IMR-90 (cell line): Measurements from ENCODE around the gene AKT2. TPM values are rescaled to one million over a fixed set of nuclear protein-coding genes. Genes with fewer than 3 reads are reported as not detected.

Experiments used
- ATAC-seq: fragments of 200-7000 bp; cut with Tn5 transposase; 2 replicates; pipeline ENCODE4 v1.9.1; 2020; ENCODE audit warnings: low read depth, mild to moderate bottlenecking, moderate library complexity
- BruUV-seq: library from RNA; stranded (reverse); fragments of 400-500 nt; replicated peaks from 2 replicates; lab custom pipeline; 2021; lab: Mats Ljungman, UMichigan
- CTCF ChIA-PET: fragments of 300-600 bp; formaldehyde crosslinking; extraction: SDS; loops from one replicate; lab custom pipeline; 2021; ENCODE audit warnings: antibody characterized with exemption; lab: Yijun Ruan, JAX
- POLR2A ChIA-PET: fragments of 300-600 bp; sonication (Branson Sonifier 250); formaldehyde crosslinking; loops from one replicate; lab custom pipeline; 2022; ENCODE audit warnings: antibody characterized with exemption; ENCODE audit not compliant: unreplicated experiment; lab: Charles Lee
- DNase-seq: peaks from one replicate; pipeline ENCODE4 v3.0.0; 2013
- H2AFZ ChIP-seq: replicated peaks from 2 replicates; pipeline ENCODE3; 2013; ENCODE audit warnings: low read length, mild to moderate bottlenecking; ENCODE audit not compliant: poor library complexity
- H2AK5ac ChIP-seq: 2 replicates; pipeline ENCODE4 v1.6.1; 2013; ENCODE audit warnings: low read depth, low read length, inconsistent platforms
- H2AK9ac ChIP-seq: replicated peaks from 2 replicates; pipeline ENCODE3; 2013; ENCODE audit warnings: mild to moderate bottlenecking, low read depth, low read length, moderate library complexity; ENCODE audit not compliant: poor library complexity
- H2BK120ac ChIP-seq: 2 replicates; pipeline ENCODE4 v1.6.1; 2013; ENCODE audit warnings: low read depth, low read length, inconsistent platforms
- H2BK15ac ChIP-seq: 3 replicates; pipeline ENCODE4 v1.6.1; 2013; ENCODE audit warnings: low read depth, low read length, inconsistent platforms
- H2BK20ac ChIP-seq: 2 replicates; pipeline ENCODE4 v1.6.1; 2013; ENCODE audit warnings: low read depth, mild to moderate bottlenecking, inconsistent platforms, low read length, moderate library complexity
- H2BK5ac ChIP-seq: 2 replicates; pipeline ENCODE4 v1.6.1; 2013; ENCODE audit warnings: mild to moderate bottlenecking, low read depth, low read length, inconsistent platforms; ENCODE audit not compliant: poor library complexity, severe bottlenecking
- H3K14ac ChIP-seq: replicated peaks from 2 replicates; pipeline ENCODE4 v1.6.1; 2013; ENCODE audit warnings: low read depth, low read length, inconsistent platforms
- H3K18ac ChIP-seq: 2 replicates; pipeline ENCODE4 v1.6.1; 2013; ENCODE audit warnings: low read depth, low read length, control low read depth
- H3K23ac ChIP-seq: 2 replicates; pipeline ENCODE4 v1.6.1; 2013; ENCODE audit warnings: low read depth, low read length, inconsistent platforms
- H3K27ac ChIP-seq: 2 replicates; pipeline ENCODE4 v1.5.1; 2013; ENCODE audit warnings: mild to moderate bottlenecking, control low read depth, low read length; ENCODE audit not compliant: insufficient read depth
- H3K27me3 ChIP-seq: 2 replicates; pipeline ENCODE4 v1.6.1; 2013; ENCODE audit warnings: low read length; ENCODE audit not compliant: control insufficient read depth, insufficient read depth
- H3K36me3 ChIP-seq: 2 replicates; pipeline ENCODE4 v1.6.1; 2013; ENCODE audit warnings: low read length, mixed read lengths; ENCODE audit not compliant: control insufficient read depth, insufficient read depth
- H3K4ac ChIP-seq: 2 replicates; pipeline ENCODE4 v1.6.1; 2013; ENCODE audit warnings: low read depth, low read length, inconsistent platforms
- H3K4me1 ChIP-seq: 2 replicates; pipeline ENCODE4 v1.6.1; 2013; ENCODE audit warnings: low read length, mixed read lengths; ENCODE audit not compliant: control insufficient read depth, insufficient read depth
- H3K4me2 ChIP-seq: 2 replicates; pipeline ENCODE4 v1.6.1; 2013; ENCODE audit warnings: low read depth, mild to moderate bottlenecking, control low read depth, low read length, moderate library complexity
- H3K4me3 ChIP-seq: 2 replicates; pipeline ENCODE4 v1.5.1; 2013; ENCODE audit warnings: low read depth, mild to moderate bottlenecking, control low read depth, low read length, moderate library complexity; ENCODE audit not compliant: insufficient read depth
- H3K56ac ChIP-seq: 2 replicates; pipeline ENCODE4 v1.6.1; 2013; ENCODE audit warnings: low read length, inconsistent platforms; ENCODE audit not compliant: insufficient read depth; ENCODE audit errors: extremely low read depth
- H3K79me1 ChIP-seq, 2 experiments: 2 replicates each; pipeline ENCODE4 v1.6.1; 2013; ENCODE audit warnings: low read length in 2 of 2, inconsistent platforms in 1 of 2, low read depth in 1 of 2
- H3K9ac ChIP-seq: 2 replicates; pipeline ENCODE4 v1.6.1; 2013; ENCODE audit warnings: low read depth, low read length, control low read depth
- H3K9me1 ChIP-seq: 2 replicates; pipeline ENCODE4 v1.6.1; 2013; ENCODE audit warnings: low read length, inconsistent platforms; ENCODE audit not compliant: insufficient read depth
- H3K9me3 ChIP-seq: 2 replicates; pipeline ENCODE4 v1.6.1; 2013; ENCODE audit warnings: low read length; ENCODE audit not compliant: control insufficient read depth, insufficient read depth
- H4K20me1 ChIP-seq: 2 replicates; pipeline ENCODE4 v1.6.1; 2013; ENCODE audit warnings: low read length, inconsistent platforms; ENCODE audit not compliant: insufficient read depth
- H4K5ac ChIP-seq: 2 replicates; pipeline ENCODE4 v1.6.1; 2013; ENCODE audit warnings: mild to moderate bottlenecking, low read depth, low read length, control low read depth
- H4K8ac ChIP-seq, 2 experiments: 2 replicates each; pipeline ENCODE4 v1.6.1; 2013; ENCODE audit warnings: low read depth in 2 of 2, low read length in 2 of 2, control low read depth in 1 of 2, inconsistent platforms in 1 of 2
- H4K91ac ChIP-seq: 2 replicates; pipeline ENCODE4 v1.6.1; 2013; ENCODE audit warnings: low read depth, low read length, inconsistent platforms; ENCODE audit not compliant: insufficient read depth
- CHD1 ChIP-seq: IDR thresholded peaks from 2 replicates; pipeline ENCODE4 v1.6.1; 2012; ENCODE audit warnings: low read depth, low read length, improper control_type of control experiment
- RAD21 ChIP-seq: IDR thresholded peaks from 2 replicates; pipeline ENCODE4 v1.6.1; 2012; ENCODE audit warnings: low read length, improper control_type of control experiment
- USF2 ChIP-seq: fragments of 150-350 bp; IDR thresholded peaks from 2 replicates; pipeline ENCODE4 v1.6.1; 2017; ENCODE audit warnings: mild to moderate bottlenecking, antibody characterized with exemption, low read length, low read depth
- WGBS, 2 experiments: methylation state at CpG; one replicate each; pipeline versions ENCODE4 v1.1.5 to v1.1.7; 2013; ENCODE audit warnings: missing lambda C conversion rate in 2 of 2; ENCODE audit not compliant: insufficient read length in 1 of 2; ENCODE audit errors: extremely low coverage in 2 of 2; 5-methylcytosine and 5-hydroxymethylcytosine counted together
- dilution Hi-C: fragments of 300-500 bp; cut with HindIII; formaldehyde crosslinking; loops from one replicate; pipeline ENCODE4 v1.14.3; 2018; ENCODE audit warnings: low sequenced_read_pairs; ENCODE audit not compliant: unreplicated experiment
- in situ Hi-C: fragments of 300-500 bp; cut with MboI; formaldehyde crosslinking; loops from 3 replicates; pipeline ENCODE4 v1.14.3; 2019; ENCODE audit warnings: low sequenced_read_pairs, inconsistent platforms, mixed read lengths
- intact Hi-C: fragments of 100-400 bp; cut with micrococcal nuclease; formaldehyde crosslinking; loops from 2 replicates; pipeline ENCODE4 v1.10.0; 2022
- polyA plus RNA-seq, 3 experiments: library from polyadenylated mRNA; depleted of rRNA; stranded (reverse); fragments of >200 nt; gene quantifications; 2 replicates each; pipeline ENCODE4 v1.2.3, GENCODE V29; 2012; ENCODE audit warnings: low replicate concordance in 1 of 3
- total RNA-seq: library from RNA; depleted of rRNA; stranded (reverse); fragments of >200 nt; gene quantifications from 2 replicates; pipeline ENCODE4 v1.2.3, GENCODE V29; 2012
- TF ChIP-seq, protein P1 (sequence below): conservative IDR thresholded peaks from 2 replicates; pipeline ENCODE4 v1.5.1; 2012; ENCODE audit warnings: mild to moderate bottlenecking, low read depth, low read length, improper control_type of control experiment

Gene AKT2
- total and polyA plus RNA-seq, 2 of the 4 experiments (the other 2 are of a cell fraction) = 61.5 to 104 TPM

GRCh38 chr19:40200341-40201099 is 84.6 kb downstream of the AKT2 start:
- Histone ChIP-seq H3K4me3 (no peak overlapping the region), H3K36me3 (peaks cover 34% of the 10 kb centered on the region), H2AFZ (no peak overlapping the region), H3K23ac (no peak overlapping the region), H2BK120ac (no peak overlapping the region), H3K4me2 (no peak overlapping the region), H3K56ac (no peak overlapping the region), H3K14ac (no peak overlapping the region), H2AK9ac (no peak overlapping the region), H3K4ac (no peak overlapping the region), H4K20me1 (no peaks in the 10 kb centered on the region), H3K27ac (no peak overlapping the region), H3K9me3 (no peaks in the 10 kb centered on the region), H2BK15ac (no peak overlapping the region), H3K27me3 (no peaks in the 10 kb centered on the region), H4K91ac (no peak overlapping the region), H3K79me1 (no peaks in the 10 kb centered on the region), H3K18ac (no peak overlapping the region), H3K9ac (no peak overlapping the region), H3K9me1 (peaks cover 5% of the 10 kb centered on the region; the same call in 1 of the 2 replicates), H2BK20ac (no peak overlapping the region), H2BK5ac (no peak overlapping the region), H4K8ac (no peak overlapping the region), H2AK5ac (no peak overlapping the region), H4K5ac (no peak overlapping the region), H3K4me1 (no peaks in the 10 kb centered on the region)
- BruUV-seq = no TSS peak
- dilution Hi-C loops = no loop called here
- ATAC-seq (no peak; the same call in 1 of the 2 replicates), DNase-seq (no peak)
- WGBS, 2 experiments = 100% methylated on average over 1 of the region's 9 CpGs; no CpG with 5 or more reads in 1 of the 2 experiments
- intact Hi-C loops = no loop called here
- TF ChIP-seq RAD21 = no peak
- no peak for TF ChIP-seq USF2
- no peak for TF ChIP-seq CHD1
- TF ChIP-seq, protein P1, sequence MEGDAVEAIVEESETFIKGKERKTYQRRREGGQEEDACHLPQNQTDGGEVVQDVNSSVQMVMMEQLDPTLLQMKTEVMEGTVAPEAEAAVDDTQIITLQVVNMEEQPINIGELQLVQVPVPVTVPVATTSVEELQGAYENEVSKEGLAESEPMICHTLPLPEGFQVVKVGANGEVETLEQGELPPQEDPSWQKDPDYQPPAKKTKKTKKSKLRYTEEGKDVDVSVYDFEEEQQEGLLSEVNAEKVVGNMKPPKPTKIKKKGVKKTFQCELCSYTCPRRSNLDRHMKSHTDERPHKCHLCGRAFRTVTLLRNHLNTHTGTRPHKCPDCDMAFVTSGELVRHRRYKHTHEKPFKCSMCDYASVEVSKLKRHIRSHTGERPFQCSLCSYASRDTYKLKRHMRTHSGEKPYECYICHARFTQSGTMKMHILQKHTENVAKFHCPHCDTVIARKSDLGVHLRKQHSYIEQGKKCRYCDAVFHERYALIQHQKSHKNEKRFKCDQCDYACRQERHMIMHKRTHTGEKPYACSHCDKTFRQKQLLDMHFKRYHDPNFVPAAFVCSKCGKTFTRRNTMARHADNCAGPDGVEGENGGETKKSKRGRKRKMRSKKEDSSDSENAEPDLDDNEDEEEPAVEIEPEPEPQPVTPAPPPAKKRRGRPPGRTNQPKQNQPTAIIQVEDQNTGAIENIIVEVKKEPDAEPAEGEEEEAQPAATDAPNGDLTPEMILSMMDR = no peak
- POLR2A ChIA-PET = no interaction called here
- CTCF ChIA-PET = interaction anchor here (0.6 kb wide), 1 partner anchor 238 kb away, joined by 3 read pairs; no protein-coding TSS in a partner anchor
- in situ Hi-C loops = no loop called here
